SJCRH30 (cell line): Measurements from ENCODE around the gene ASB5. TPM values are rescaled to one million over a fixed set of nuclear protein-coding genes. Genes with fewer than 3 reads are reported as not detected.
A peak's percentile ranks its signal among the peaks of the same experiment; 100 is the strongest.
"Not testable (repeated sequence)": the region's sequence is repeated elsewhere in the genome, so short reads cannot be mapped to it uniquely, and the experiment has no call there.

Experiments
- DNase-seq, 2 experiments: peaks; one replicate each; pipeline ENCODE4 v3.0.0-alpha.2; 2015 to 2020
- H3K27ac ChIP-seq: fragments of 250-450 bp; sonication (Bioruptor Pico); 2 replicates; pipeline ENCODE4 v1.5.1; 2020; ENCODE audit warnings: mild to moderate bottlenecking, moderate library complexity
- H3K27me3 ChIP-seq: fragments of 250-450 bp; sonication (Bioruptor Pico); 2 replicates; pipeline ENCODE4 v1.5.1; 2020; ENCODE audit warnings: mild to moderate bottlenecking, moderate library complexity
- H3K36me3 ChIP-seq: fragments of 250-450 bp; sonication (Bioruptor Pico); 2 replicates; pipeline ENCODE4 v1.5.1; 2020; ENCODE audit warnings: mild to moderate bottlenecking, moderate library complexity
- H3K4me1 ChIP-seq: fragments of 250-450 bp; sonication (Bioruptor Pico); 2 replicates; pipeline ENCODE4 v1.5.1; 2020; ENCODE audit warnings: mild to moderate bottlenecking, moderate library complexity
- H3K4me3 ChIP-seq: fragments of 250-450 bp; sonication (Bioruptor Pico); 2 replicates; pipeline ENCODE4 v1.5.1; 2020; ENCODE audit warnings: mild to moderate bottlenecking, moderate library complexity
- H3K9me3 ChIP-seq: fragments of 250-450 bp; sonication (Bioruptor Pico); replicated peaks from 2 replicates; pipeline ENCODE4 v1.5.1; 2020; ENCODE audit warnings: mild to moderate bottlenecking, moderate library complexity
- total RNA-seq: library from RNA; depleted of rRNA; stranded (reverse); fragments of >200 nt; shearing (Covaris generic); gene quantifications from 2 replicates; pipeline ENCODE4 v1.2.3, GENCODE V29; 2014

The ASB5 gene
- total RNA-seq, 1 experiment from 2014 or later, result 7.3 TPM

DNA sequence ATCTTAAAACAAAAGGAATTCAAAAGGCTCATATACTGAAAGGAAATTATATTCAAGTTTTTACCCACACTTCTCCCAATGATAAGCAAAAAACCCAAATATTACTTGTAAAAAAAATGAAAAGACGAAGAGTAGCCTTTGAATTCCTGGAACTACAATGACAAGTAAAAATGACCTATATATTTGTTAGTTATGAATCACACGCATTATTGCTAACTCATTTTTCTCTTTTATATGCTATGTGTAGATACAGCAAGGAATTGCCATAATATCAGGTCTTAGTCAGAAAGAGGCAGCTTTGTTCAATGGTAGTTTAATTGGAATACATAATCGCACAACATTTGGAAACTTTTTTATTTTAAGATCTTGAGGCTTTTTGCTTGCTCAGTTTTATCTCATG, 22.7 kb upstream of the ASB5 start:
- Histone ChIP-seq H3K4me3 (no peak overlapping the region), H3K27ac (no peak overlapping the region), H3K4me1 (no peaks in the 10 kb centered on the region), H3K9me3 (no peaks in the 10 kb centered on the region), H3K36me3 (no peaks in the 10 kb centered on the region), H3K27me3 (no peaks in the 10 kb centered on the region)
- no peak for DNase-seq

DNA sequence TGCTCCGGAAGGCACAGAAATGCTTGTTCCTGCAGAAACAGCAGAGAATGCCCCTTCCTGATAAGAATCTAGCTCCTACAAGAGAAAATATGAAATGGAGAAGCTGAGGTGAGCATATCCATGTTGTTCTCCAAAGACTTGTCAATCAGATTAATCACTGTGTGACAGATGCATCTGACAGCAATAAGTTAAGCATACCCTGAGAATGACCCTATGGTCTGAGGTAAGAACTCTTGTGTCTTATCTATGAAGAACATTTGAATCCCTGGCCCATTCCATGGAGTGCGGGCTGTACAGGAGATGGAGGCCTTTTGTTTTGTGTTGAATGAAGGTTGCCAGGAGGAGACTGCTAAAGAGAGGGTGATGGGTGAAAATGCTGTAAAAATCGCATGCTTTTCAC, 21.5 kb upstream of the ASB5 start:
- H3K27ac ChIP-seq, result no peak overlapping the region
- no peaks in the 10 kb centered on the region for H3K27me3 ChIP-seq
- H3K36me3 ChIP-seq, result no peaks in the 10 kb centered on the region
- no peaks in the 10 kb centered on the region for H3K9me3 ChIP-seq
- H3K4me3 ChIP-seq, result no peak overlapping the region
- DNase-seq, result no peak
- H3K4me1 ChIP-seq, result no peaks in the 10 kb centered on the region

DNA sequence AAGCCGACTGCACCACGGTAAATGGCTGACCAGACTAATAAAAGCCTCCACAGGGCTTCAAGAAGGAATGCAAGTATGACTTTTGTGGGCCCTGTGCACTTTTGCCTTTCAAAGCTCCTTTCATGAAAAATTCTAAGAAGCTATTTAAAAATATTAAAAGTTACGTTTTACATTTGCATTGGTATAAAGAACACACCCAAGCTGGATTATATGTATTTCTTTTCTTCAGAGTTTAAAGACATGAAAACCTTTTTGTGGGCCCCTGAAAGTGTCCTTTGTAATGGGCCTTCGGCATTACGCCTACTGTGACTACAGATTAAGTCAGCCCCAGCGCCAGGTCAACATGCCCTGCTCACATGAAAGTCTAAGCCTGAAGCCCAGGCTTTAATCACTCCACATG, 20.5 kb upstream of the ASB5 start:
- H3K4me1 ChIP-seq, result no peaks in the 10 kb centered on the region
- H3K36me3 ChIP-seq, result no peaks in the 10 kb centered on the region
- H3K27me3 ChIP-seq, result no peaks in the 10 kb centered on the region
- DNase-seq, result no peak
- H3K4me3 ChIP-seq, result no peak overlapping the region
- no peak overlapping the region for H3K27ac ChIP-seq
- no peaks in the 10 kb centered on the region for H3K9me3 ChIP-seq

DNA sequence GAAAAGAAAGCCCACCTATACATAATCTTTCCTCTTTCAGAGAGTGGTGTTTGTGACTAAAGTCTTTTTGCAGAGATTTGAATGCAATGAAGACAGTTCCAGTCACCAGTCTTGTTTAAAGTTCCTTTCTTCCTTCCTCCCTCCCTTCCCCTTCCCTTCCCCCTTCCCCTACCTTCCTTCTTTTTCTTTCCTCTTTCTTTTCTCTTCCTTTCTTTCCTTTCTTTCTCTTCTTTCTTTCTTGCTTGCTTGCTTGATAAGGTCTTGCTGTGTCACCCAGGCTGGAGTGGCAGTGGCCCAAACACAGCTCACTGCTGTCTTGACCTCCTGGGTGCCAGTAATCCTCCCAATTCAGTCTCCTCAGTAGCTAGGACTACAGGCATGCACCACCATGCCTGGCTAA, 19.0 kb upstream of the ASB5 start:
- no peaks in the 10 kb centered on the region for H3K36me3 ChIP-seq
- H3K27me3 ChIP-seq, result no peaks in the 10 kb centered on the region
- no peaks in the 10 kb centered on the region for H3K9me3 ChIP-seq
- H3K27ac ChIP-seq, result no peak overlapping the region
- no peak overlapping the region for H3K4me3 ChIP-seq
- no peak for DNase-seq
- no peaks in the 10 kb centered on the region for H3K4me1 ChIP-seq

DNA sequence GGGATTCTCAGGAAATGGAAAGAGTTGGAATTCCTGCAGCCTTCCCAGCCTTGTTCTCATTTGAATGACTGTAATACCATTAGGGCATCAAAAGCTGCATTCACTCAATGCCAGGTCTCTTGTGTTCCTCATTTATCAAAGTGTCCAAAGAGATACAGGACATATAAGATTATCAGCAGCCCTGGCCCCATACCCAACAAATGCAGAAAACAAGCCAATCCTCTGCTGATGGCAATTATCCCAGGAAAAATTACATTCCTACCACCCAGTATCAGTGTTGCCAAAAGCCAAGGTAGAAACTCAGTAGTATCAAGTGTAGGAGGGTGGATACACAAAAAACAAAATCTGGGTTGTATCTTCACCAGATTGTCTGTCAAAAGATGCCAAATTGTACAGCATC, 18.5 kb upstream of the ASB5 start:
- no peaks in the 10 kb centered on the region for H3K4me1 ChIP-seq
- H3K27ac ChIP-seq, result no peak overlapping the region
- no peaks in the 10 kb centered on the region for H3K9me3 ChIP-seq
- no peak for DNase-seq
- no peaks in the 10 kb centered on the region for H3K36me3 ChIP-seq
- H3K4me3 ChIP-seq, result no peak overlapping the region
- H3K27me3 ChIP-seq, result no peaks in the 10 kb centered on the region

DNA sequence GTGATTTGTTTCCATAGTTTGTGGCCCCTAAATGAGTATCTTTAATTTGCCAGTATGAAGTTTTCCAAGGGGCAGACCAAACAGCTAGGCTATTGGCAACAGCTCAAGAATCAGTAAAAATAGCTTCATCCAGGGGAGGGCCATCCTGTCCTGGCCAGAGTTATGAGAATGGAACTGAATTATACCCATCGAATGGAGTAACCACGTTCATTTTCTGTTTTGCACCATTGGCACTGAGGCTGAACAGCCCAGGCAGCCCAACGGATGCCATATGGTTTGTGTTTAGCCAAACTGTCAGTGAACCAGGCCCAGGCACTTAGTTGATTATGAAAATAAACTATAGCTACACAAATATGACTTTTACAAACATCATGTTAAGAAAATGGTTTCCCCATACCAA, 17.7 kb upstream of the ASB5 start:
- Histone ChIP-seq H3K4me3 (no peak overlapping the region), H3K36me3 (no peaks in the 10 kb centered on the region), H3K4me1 (no peaks in the 10 kb centered on the region), H3K9me3 (no peaks in the 10 kb centered on the region), H3K27ac (no peak overlapping the region), H3K27me3 (no peaks in the 10 kb centered on the region)
- DNase-seq, result no peak

DNA sequence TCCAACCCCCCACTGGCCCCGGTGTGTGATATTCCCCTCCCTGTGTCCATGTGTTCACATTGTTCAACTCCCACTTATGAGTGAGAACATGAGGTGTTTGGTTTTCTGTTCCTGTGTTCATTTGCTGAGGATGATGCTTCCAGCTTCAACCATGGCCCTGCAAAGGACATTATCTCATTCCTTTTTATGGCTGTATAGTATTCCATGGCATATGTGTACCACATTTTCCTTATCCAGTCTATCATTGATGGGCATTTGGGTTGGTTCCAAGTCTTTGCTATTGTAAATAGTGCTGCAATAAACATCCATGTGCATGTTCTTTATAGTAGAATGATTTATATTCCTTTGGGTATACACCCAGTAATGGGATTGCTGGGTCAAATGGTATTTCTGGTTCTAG, 10.5 kb upstream of the ASB5 start:
- H3K9me3 ChIP-seq, H3K4me1 ChIP-seq, H3K36me3 ChIP-seq, H3K4me3 ChIP-seq, H3K27ac ChIP-seq, DNase-seq, H3K27me3 ChIP-seq: not testable (repeated sequence)

DNA sequence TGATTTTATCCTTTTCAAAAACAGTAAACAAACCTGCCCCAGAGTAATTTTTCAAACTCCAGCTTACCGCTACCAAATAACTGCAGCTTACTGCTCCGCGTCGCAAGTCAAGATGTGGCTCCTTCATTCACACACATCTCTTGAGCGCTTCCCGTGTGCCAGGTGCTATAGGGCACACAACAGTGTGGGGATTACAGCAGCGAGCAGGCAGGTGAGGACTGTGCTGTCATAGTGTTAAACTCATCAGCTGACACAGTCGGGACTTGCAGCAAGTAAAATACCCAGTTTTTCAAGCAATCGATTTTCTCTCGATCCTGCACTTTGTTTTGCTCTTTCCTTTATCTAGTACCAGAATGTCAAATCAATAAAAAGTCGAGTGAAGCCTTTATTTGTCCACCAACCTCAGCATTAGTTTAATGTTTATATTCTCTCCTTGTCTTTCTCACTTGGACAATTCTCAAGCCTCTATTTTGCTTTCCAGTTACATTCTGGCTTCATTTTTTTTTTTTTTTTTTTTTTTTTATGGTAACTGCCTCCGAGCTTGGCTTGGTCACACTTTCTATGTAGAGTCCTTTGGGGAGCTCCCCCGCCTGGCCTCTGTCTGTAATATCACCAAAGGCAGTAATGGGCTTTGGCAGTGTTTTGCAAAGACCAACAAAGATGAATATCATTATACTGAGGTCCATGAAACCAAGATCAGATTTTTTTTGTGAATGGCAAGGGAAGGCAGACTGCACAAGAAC, 8.3 kb upstream of the ASB5 start:
- Histone ChIP-seq H3K9me3 (no peaks in the 10 kb centered on the region), H3K4me3 (no peak overlapping the region), H3K27ac (no peak overlapping the region), H3K27me3 (no peaks in the 10 kb centered on the region), H3K36me3 (no peaks in the 10 kb centered on the region), H3K4me1 (no peaks in the 10 kb centered on the region; the same call in 1 of the 2 replicates)
- peak; percentile 45 to 56 for DNase-seq

DNA sequence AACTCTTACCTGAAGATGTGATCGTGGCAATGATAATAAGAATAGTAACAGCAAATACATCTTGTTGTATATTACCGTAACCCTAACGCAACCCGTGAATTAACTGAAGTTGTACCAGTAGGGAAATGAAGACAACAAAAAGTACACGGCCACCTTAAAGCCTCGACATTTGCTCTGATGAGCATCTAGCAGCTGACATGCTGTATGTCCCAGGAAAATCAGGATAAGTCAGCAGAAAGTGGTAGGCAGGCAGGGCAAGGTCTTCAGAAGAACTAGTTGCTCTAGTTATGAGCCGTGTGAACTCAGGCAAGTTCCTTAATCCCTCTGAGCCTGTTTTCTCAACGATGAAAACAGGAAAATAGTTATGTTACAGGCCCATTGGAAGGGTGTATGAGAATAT, 7.7 kb upstream of the ASB5 start:
- DNase-seq, result no peak
- Histone ChIP-seq H3K4me1 (peaks cover under 1% of the 10 kb centered on the region; the same call in 1 of the 2 replicates), H3K27ac (no peak overlapping the region), H3K9me3 (no peaks in the 10 kb centered on the region), H3K4me3 (no peak overlapping the region), H3K36me3 (no peaks in the 10 kb centered on the region), H3K27me3 (no peaks in the 10 kb centered on the region)

DNA sequence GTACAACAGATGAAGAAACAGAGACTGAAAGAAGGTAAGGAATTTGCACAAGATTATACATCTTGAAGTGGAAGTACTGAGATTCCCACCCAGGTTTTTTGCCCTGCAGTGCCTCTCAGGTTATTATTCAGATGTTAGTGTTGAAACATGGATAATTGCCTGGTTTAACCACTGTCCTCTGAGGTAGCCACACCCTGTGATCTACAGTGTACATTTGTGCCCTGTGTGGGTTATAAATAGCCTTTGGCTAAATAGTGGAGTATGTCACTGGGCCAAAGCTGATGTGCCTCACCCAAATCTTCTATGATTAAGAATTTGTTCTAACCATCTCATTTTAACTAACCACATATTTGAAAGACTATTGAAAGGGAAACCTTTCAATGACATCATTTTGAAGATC, 5.4 kb upstream of the ASB5 start:
- Histone ChIP-seq H3K27ac (no peak overlapping the region), H3K4me3 (no peak overlapping the region), H3K27me3 (no peaks in the 10 kb centered on the region), H3K36me3 (no peaks in the 10 kb centered on the region), H3K4me1 (peaks cover 20% of the 10 kb centered on the region), H3K9me3 (no peaks in the 10 kb centered on the region)
- no peak for DNase-seq

DNA sequence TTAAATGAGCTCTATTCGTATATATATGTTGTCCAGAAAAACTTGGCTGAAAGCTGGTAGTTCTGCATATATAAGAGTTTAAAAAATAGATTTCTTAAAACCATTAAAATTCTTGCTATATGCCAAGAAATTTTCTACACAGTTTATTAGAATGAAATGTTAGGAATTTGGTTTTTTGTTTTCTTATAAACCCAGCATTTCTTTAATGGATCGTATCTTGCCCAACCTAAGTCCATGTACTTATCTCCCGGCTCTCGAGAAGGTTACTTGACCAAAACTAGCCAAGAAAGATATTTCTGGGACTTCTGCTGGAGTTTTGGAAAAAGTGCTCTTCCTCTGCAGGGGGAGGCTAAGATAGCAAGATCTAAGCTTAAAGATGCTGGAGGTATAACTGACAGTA, 4.7 kb upstream of the ASB5 start:
- no peaks in the 10 kb centered on the region for H3K36me3 ChIP-seq
- DNase-seq, result no peak

DNA sequence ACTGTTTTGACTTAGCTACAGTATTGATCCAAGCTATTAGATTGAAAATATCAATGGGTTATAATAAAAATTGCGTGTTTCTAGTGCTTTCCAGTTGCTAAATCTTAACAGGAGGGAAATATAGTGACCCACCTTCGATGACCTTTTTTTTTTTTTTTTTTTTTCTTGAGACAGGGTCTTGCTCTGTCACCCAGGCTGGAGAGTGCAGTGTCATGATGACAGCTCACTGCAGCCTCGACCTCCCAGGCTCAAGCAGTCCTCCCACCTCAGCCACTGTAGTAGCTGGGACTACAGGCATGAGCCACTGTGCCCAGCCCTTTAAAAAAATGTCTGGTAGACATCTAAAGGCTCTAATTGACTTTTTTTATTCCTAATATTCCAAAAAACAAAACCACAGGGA, 3.8 kb upstream of the ASB5 start:
- peaks cover 23% of the 10 kb centered on the region for H3K4me1 ChIP-seq
- H3K36me3 ChIP-seq, result no peaks in the 10 kb centered on the region
- no peak overlapping the region for H3K4me3 ChIP-seq
- DNase-seq, result no peak
- H3K9me3 ChIP-seq, result no peaks in the 10 kb centered on the region
- no peaks in the 10 kb centered on the region for H3K27me3 ChIP-seq
- no peak overlapping the region for H3K27ac ChIP-seq

More for the DNA sequence above, 4.7 kb upstream of the ASB5 start:
- Histone ChIP-seq H3K9me3 (no peaks in the 10 kb centered on the region), H3K4me1 (peaks cover 23% of the 10 kb centered on the region), H3K27ac (no peak overlapping the region), H3K27me3 (no peaks in the 10 kb centered on the region), H3K4me3 (no peak overlapping the region)

DNA sequence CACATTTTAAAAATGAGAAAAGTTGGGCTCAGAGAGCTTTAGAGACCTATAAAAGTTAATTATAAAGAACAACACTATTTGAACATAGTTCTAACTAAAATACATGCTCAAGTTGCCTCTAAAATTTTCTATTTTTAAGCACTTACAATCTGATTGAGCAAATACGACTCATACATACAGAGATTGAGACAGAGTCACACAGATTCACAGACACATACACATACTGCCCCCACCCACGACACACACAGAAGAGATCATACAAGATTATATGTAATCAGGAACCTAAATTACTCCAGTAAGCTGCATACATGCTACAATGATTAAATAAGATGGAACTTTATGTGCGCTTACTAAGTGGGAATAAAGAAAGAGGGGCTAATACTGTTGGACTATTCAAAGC, 2.7 kb upstream of the ASB5 start:
- no peaks in the 10 kb centered on the region for H3K27me3 ChIP-seq
- peak overlapping the region; percentile 79 for H3K27ac ChIP-seq
- no peaks in the 10 kb centered on the region for H3K9me3 ChIP-seq
- H3K36me3 ChIP-seq, result no peaks in the 10 kb centered on the region
- H3K4me3 ChIP-seq, result no peak overlapping the region
- DNase-seq, result no peak
- peaks cover 23% of the 10 kb centered on the region for H3K4me1 ChIP-seq

DNA sequence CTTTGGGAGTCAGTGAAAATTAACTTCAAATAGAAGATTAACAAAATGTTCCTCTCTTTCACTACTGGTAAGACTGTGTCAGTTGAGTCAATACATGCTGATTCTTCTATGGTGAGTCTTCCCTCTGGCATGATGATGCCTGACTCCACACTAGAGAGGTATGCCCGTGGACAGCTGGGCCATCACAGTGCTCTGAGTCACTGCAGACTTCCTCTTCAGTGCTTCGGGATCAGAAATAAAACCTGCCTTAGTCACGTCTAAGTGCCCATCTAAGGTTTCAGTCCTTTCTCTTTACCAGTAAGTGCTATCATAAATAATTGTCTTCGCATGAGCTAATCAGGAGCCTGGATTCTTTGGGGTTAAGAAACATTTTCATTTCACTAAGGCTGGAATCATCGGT, 1.6 kb upstream of the ASB5 start:
- H3K4me3 ChIP-seq, result no peak overlapping the region
- H3K27me3 ChIP-seq, result no peaks in the 10 kb centered on the region
- H3K36me3 ChIP-seq, result no peaks in the 10 kb centered on the region
- peak overlapping the region; percentile 79 for H3K27ac ChIP-seq
- no peaks in the 10 kb centered on the region for H3K9me3 ChIP-seq
- H3K4me1 ChIP-seq, result peaks cover 23% of the 10 kb centered on the region
- DNase-seq, result peak; percentile 78 to 83

DNA sequence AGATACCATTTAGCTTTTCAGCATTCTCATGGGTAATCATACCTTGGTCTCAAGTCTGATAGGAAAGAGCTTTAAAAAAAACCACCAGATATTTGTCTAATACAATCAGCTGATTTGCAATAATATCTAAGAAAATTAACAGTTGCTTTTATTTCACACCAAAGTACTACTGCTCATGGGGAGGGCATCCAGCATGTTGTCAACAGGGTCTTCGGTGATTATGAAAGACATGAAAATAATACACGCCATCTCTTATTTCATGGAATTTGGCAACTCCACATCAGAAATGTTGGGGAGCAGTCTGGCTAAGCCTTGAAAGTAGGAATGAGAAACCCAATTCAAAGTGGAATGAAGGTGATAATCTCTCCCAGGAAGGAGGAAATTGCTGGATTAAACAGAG, 3.0 kb downstream of the ASB5 start:
- no peak overlapping the region for H3K27ac ChIP-seq

DNA sequence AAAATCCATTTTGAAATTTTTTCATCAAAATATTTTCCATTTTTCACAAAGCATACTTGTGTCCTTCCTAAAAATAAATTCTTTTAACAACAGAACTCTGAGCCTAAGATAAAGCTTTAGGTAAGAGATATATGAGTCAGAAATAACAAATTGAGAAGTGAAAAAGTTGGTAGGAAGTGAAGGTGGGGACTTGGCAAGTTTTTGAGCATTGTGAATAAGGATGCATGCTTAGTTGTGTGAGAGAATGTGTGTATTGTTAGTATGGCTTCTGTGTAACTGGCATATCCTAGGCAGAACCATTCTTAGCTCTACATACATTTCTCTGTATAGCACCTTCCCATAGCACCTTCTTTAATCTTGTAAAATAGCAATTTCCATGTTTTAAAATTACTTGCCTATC, 6.8 kb downstream of the ASB5 start:
- DNase-seq, result no peak
- H3K27me3 ChIP-seq, result no peaks in the 10 kb centered on the region
- no peaks in the 10 kb centered on the region for H3K36me3 ChIP-seq
- peaks cover 30% of the 10 kb centered on the region for H3K4me1 ChIP-seq
- no peak overlapping the region for H3K4me3 ChIP-seq
- H3K9me3 ChIP-seq, result no peaks in the 10 kb centered on the region
- H3K27ac ChIP-seq, result no peak overlapping the region

More for the DNA sequence above, 3.0 kb downstream of the ASB5 start:
- Histone ChIP-seq H3K4me3 (no peak overlapping the region), H3K9me3 (no peaks in the 10 kb centered on the region), H3K4me1 (peaks cover 17% of the 10 kb centered on the region), H3K27me3 (no peaks in the 10 kb centered on the region), H3K36me3 (no peaks in the 10 kb centered on the region)
- DNase-seq, result no peak
